Type B pancreatic cell (in vitro differentiated cells): Measurements from ENCODE around the gene GDPGP1. TPM values are rescaled to one million over a fixed set of nuclear protein-coding genes. Genes with fewer than 3 reads are reported as not detected.

ENCODE experiments used
- DNase-seq: peaks from one replicate; pipeline ENCODE4 v3.0.0; 2021; ENCODE audit warnings: mixed read lengths; ENCODE audit not compliant: unreplicated experiment; ENCODE audit errors: extremely low spot score
- H3K27ac Mint-ChIP-seq: 2 replicates; pipeline ENCODE4 v1.8.0; 2021; ENCODE audit warnings: mild to moderate bottlenecking, mixed read lengths
- H3K27me3 Mint-ChIP-seq: 2 replicates; pipeline ENCODE4 v1.8.0; 2021; ENCODE audit warnings: mixed read lengths
- H3K36me3 Mint-ChIP-seq: 2 replicates; pipeline ENCODE4 v1.8.0; 2021; ENCODE audit warnings: mixed read lengths
- H3K4me1 Mint-ChIP-seq: one replicate; pipeline ENCODE4 v1.8.0; 2021; ENCODE audit warnings: mixed read lengths; ENCODE audit not compliant: unreplicated experiment
- H3K4me3 Mint-ChIP-seq: 2 replicates; pipeline ENCODE4 v1.8.0; 2021; ENCODE audit warnings: mild to moderate bottlenecking, mixed read lengths
- H3K9me3 Mint-ChIP-seq: 2 replicates; pipeline ENCODE4 v1.8.0; 2021; ENCODE audit warnings: mixed read lengths
- CTCF ChIP-seq: fragments of 200-600 bp; sonication (generic); conservative IDR thresholded peaks from 2 replicates; pipeline ENCODE4 v1.5.0; 2021; ENCODE audit warnings: antibody characterized with exemption, mild to moderate bottlenecking
- total RNA-seq: library from RNA; stranded (reverse); gene quantifications from 2 replicates; pipeline ENCODE4 v1.2.1, GENCODE V29; 2021; ENCODE audit warnings: low replicate concordance

GDPGP1 gene
- total RNA-seq, 1 donor from 2014 or later = 6.1 TPM

DNA sequence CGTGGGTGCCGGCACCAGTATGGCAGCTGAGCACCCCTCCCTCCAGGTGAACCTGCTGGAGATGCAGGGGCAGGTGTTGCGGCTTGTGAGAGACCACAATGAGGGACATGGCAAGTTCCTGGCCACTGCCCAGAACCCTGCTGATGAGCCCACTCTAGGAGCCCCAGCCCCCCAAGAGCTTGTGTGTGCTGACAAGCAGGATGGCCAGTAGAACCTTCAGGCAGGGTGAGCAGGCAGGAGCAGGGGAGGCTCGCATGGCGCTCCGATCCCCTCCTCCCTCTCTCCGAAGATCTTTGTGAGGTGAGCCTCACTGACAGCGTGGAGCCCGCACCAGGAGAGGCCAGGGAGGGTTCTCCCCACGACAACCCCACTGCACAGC is 61.2 kb downstream of the GDPGP1 start:
- no peaks in the 10 kb centered on the region for H3K36me3 Mint-ChIP-seq
- peaks cover 6% of the 10 kb centered on the region for H3K4me1 Mint-ChIP-seq
- DNase-seq = no peak
- no peaks in the 10 kb centered on the region for H3K9me3 Mint-ChIP-seq
- peaks cover 5% of the 10 kb centered on the region for H3K27me3 Mint-ChIP-seq
- no peak overlapping the region for H3K4me3 Mint-ChIP-seq
- H3K27ac Mint-ChIP-seq = no peak overlapping the region
- no peak for TF ChIP-seq CTCF

Other genes starting within 250 kb of the GDPGP1 start
- gene ZNF710, start 232.9 kb upstream of the GDPGP1 start, total RNA-seq = 34.7 and 47.2 TPM in 2 replicates
- 225 and 247 TPM in 2 replicates for gene IDH2, start 131.7 kb upstream of the GDPGP1 start, total RNA-seq
- gene SEMA4B, start 32.9 kb upstream of the GDPGP1 start, total RNA-seq = 28.0 and 28.9 TPM in 2 replicates
- gene CIB1, start 268 bp upstream of the GDPGP1 start, total RNA-seq = 31.6 and 36.8 TPM in 2 replicates
- gene TTLL13, start 15.3 kb downstream of the GDPGP1 start, total RNA-seq = 0.58 TPM in 1 of 2 replicates, not detected in the other
- 79.2 and 103 TPM in 2 replicates for gene NGRN, start 31.5 kb downstream of the GDPGP1 start, total RNA-seq
- gene ZNF774, start 118.1 kb downstream of the GDPGP1 start, total RNA-seq = 4.8 and 5.5 TPM in 2 replicates
- 80.4 and 131 TPM in 2 replicates for gene IQGAP1, start 154.0 kb downstream of the GDPGP1 start, total RNA-seq